IgD-negative memory B cell (primary cell): Measurements from ENCODE around the gene PTGER3. TPM values are rescaled to one million over a fixed set of nuclear protein-coding genes. Genes with fewer than 3 reads are reported as not detected.
A peak's percentile ranks its signal among the peaks of the same experiment; 100 is the strongest.

Source experiments
- H3K27ac Mint-ChIP-seq, 3 donors: one replicate each; pipeline ENCODE4 v1.8.0; 2020 to 2022; ENCODE audit warnings: mild to moderate bottlenecking in 3 of 3, mixed read lengths in 3 of 3, moderate library complexity in 1 of 3
- H3K27me3 Mint-ChIP-seq: one replicate; pipeline ENCODE4 v1.8.0; 2021; ENCODE audit warnings: mixed read lengths
- H3K36me3 Mint-ChIP-seq: one replicate; pipeline ENCODE4 v1.8.0; 2020; ENCODE audit warnings: mild to moderate bottlenecking, mixed read lengths
- H3K4me1 Mint-ChIP-seq, 3 donors: one replicate each; pipeline ENCODE4 v1.8.0; 2020 to 2022; ENCODE audit warnings: mixed read lengths in 3 of 3, mild to moderate bottlenecking in 1 of 3
- H3K4me3 Mint-ChIP-seq, 4 donors: one replicate each; pipeline ENCODE4 v1.8.0; 2020 to 2022; ENCODE audit warnings: mild to moderate bottlenecking in 4 of 4, mixed read lengths in 4 of 4, moderate library complexity in 3 of 4
- H3K9me3 Mint-ChIP-seq, 3 donors: one replicate each; pipeline ENCODE4 v1.8.0; 2020 to 2021; ENCODE audit warnings: mixed read lengths in 3 of 3, mild to moderate bottlenecking in 1 of 3
- polyA plus RNA-seq: library from polyadenylated mRNA; unstranded; fragments of 300-500 nt; fragmentation: Illumina TruSeq; gene quantifications from one replicate; pipeline ENCODE4 v1.2.3, GENCODE V29; 2021

Gene PTGER3
- polyA plus RNA-seq, 1 donor from 2014 or later, result not detected

GRCh38 chr1:71072273-71072672, 24.7 kb upstream of the PTGER3 start:
- no peaks in the 10 kb centered on the region for H3K27me3 Mint-ChIP-seq
- H3K27ac Mint-ChIP-seq, result no peak overlapping the region
- no peaks in the 10 kb centered on the region for H3K9me3 Mint-ChIP-seq
- H3K36me3 Mint-ChIP-seq, result peaks cover 11% of the 10 kb centered on the region
- no peak overlapping the region for H3K4me3 Mint-ChIP-seq
- peaks cover 5 to 16% (median 7%) of the 10 kb centered on the region in 3 donors for H3K4me1 Mint-ChIP-seq

- no peaks in the 10 kb centered on the region for H3K27me3 Mint-ChIP-seq
- no peaks in the 10 kb centered on the region for H3K9me3 Mint-ChIP-seq
- H3K4me3 Mint-ChIP-seq, result no peak overlapping the region
- H3K4me1 Mint-ChIP-seq, result peaks cover 5 to 16% (median 7%) of the 10 kb centered on the region in 3 donors
- peaks cover 11% of the 10 kb centered on the region for H3K36me3 Mint-ChIP-seq
- no peak overlapping the region for H3K27ac Mint-ChIP-seq
These were observed 24.1 kb upstream of the PTGER3 start for GRCh38 chr1:71071720-71072119.

GRCh38 chr1:71068325-71069240, 21.0 kb upstream of the PTGER3 start:
- Mint-ChIP-seq H3K27ac (no peak overlapping the region), H3K9me3 (no peaks in the 10 kb centered on the region), H3K4me3 (peak overlapping the region in 1 of 4 donors; percentile 11), H3K36me3 (peaks cover 3% of the 10 kb centered on the region), H3K27me3 (no peaks in the 10 kb centered on the region), H3K4me1 (peaks cover 0 to 5% (median 0%) of the 10 kb centered on the region in 3 donors)

- no peaks in the 10 kb centered on the region for H3K9me3 Mint-ChIP-seq
- H3K27ac Mint-ChIP-seq, result peak overlapping the region in 1 of 3 donors; percentile 77
These were observed 7.2 kb upstream of the PTGER3 start for GRCh38 chr1:71054791-71055190.

GRCh38 chr1:71054281-71054731, 6.7 kb upstream of the PTGER3 start:
- Mint-ChIP-seq H3K9me3 (no peaks in the 10 kb centered on the region), H3K4me1 (peaks cover 0 to 5% (median 0%) of the 10 kb centered on the region in 3 donors), H3K27ac (no peak overlapping the region), H3K4me3 (no peak overlapping the region), H3K36me3 (no peaks in the 10 kb centered on the region), H3K27me3 (peaks cover 3% of the 10 kb centered on the region)

More at GRCh38 chr1:71054791-71055190, 7.2 kb upstream of the PTGER3 start:
- peaks cover 2% of the 10 kb centered on the region for H3K27me3 Mint-ChIP-seq
- no peaks in the 10 kb centered on the region for H3K36me3 Mint-ChIP-seq
- no peak overlapping the region for H3K4me3 Mint-ChIP-seq
- peaks cover 0 to 4% (median 0%) of the 10 kb centered on the region in 3 donors for H3K4me1 Mint-ChIP-seq

- Mint-ChIP-seq H3K4me1 (peaks cover 0 to 5% (median 0%) of the 10 kb centered on the region in 3 donors), H3K27me3 (peaks cover 5% of the 10 kb centered on the region), H3K36me3 (no peaks in the 10 kb centered on the region), H3K9me3 (no peaks in the 10 kb centered on the region), H3K27ac (no peak overlapping the region), H3K4me3 (no peak overlapping the region)
These were observed 6.1 kb upstream of the PTGER3 start for GRCh38 chr1:71053758-71054157.

GRCh38 chr1:71053146-71053545, 5.5 kb upstream of the PTGER3 start:
- Mint-ChIP-seq H3K36me3 (no peaks in the 10 kb centered on the region), H3K4me3 (no peak overlapping the region), H3K9me3 (no peaks in the 10 kb centered on the region), H3K27ac (no peak overlapping the region), H3K27me3 (peaks cover 10% of the 10 kb centered on the region), H3K4me1 (peaks cover under 1 to 6% (median 2%) of the 10 kb centered on the region in 3 donors)

GRCh38 chr1:71049951-71050598, 2.5 kb upstream of the PTGER3 start:
- peaks cover 33% of the 10 kb centered on the region for H3K27me3 Mint-ChIP-seq
- H3K4me3 Mint-ChIP-seq, result peak overlapping the region in 1 of 4 donors; percentile 31

GRCh38 chr1:71046891-71047634, 553 bp downstream of the PTGER3 start:
- H3K27me3 Mint-ChIP-seq, result peaks cover 35% of the 10 kb centered on the region
- H3K9me3 Mint-ChIP-seq, result no peaks in the 10 kb centered on the region
- H3K36me3 Mint-ChIP-seq, result no peaks in the 10 kb centered on the region
- no peak overlapping the region for H3K27ac Mint-ChIP-seq
- peaks cover 5 to 13% (median 6%) of the 10 kb centered on the region in 3 donors for H3K4me1 Mint-ChIP-seq
- peak overlapping the region; percentile 78 to 84 (median 82) for H3K4me3 Mint-ChIP-seq

More at GRCh38 chr1:71049951-71050598, 2.5 kb upstream of the PTGER3 start:
- H3K36me3 Mint-ChIP-seq, result no peaks in the 10 kb centered on the region
- peaks cover 5 to 14% (median 6%) of the 10 kb centered on the region in 3 donors for H3K4me1 Mint-ChIP-seq
- no peak overlapping the region for H3K27ac Mint-ChIP-seq
- H3K9me3 Mint-ChIP-seq, result no peaks in the 10 kb centered on the region

- Mint-ChIP-seq H3K9me3 (no peaks in the 10 kb centered on the region), H3K4me1 (peaks cover 5 to 13% (median 6%) of the 10 kb centered on the region in 3 donors), H3K36me3 (no peaks in the 10 kb centered on the region), H3K27ac (no peak overlapping the region), H3K4me3 (peak overlapping the region in 1 of 4 donors; percentile 57), H3K27me3 (peaks cover 35% of the 10 kb centered on the region)
These were observed 2.1 kb downstream of the PTGER3 start for GRCh38 chr1:71045463-71046028.

- Mint-ChIP-seq H3K36me3 (no peaks in the 10 kb centered on the region), H3K4me3 (peak overlapping the region in 1 of 4 donors; percentile 57), H3K9me3 (no peaks in the 10 kb centered on the region), H3K27ac (no peak overlapping the region), H3K4me1 (peaks cover 5 to 11% (median 6%) of the 10 kb centered on the region in 3 donors), H3K27me3 (peaks cover 35% of the 10 kb centered on the region)
These were observed 2.8 kb downstream of the PTGER3 start for GRCh38 chr1:71044833-71045232.

GRCh38 chr1:71043065-71043464, 4.6 kb downstream of the PTGER3 start:
- no peak overlapping the region for H3K4me3 Mint-ChIP-seq
- no peaks in the 10 kb centered on the region for H3K9me3 Mint-ChIP-seq
- peaks cover 3 to 7% (median 4%) of the 10 kb centered on the region in 3 donors for H3K4me1 Mint-ChIP-seq
- no peak overlapping the region for H3K27ac Mint-ChIP-seq
- H3K27me3 Mint-ChIP-seq, result peaks cover 29% of the 10 kb centered on the region
- no peaks in the 10 kb centered on the region for H3K36me3 Mint-ChIP-seq

GRCh38 chr1:71041806-71042205, 5.8 kb downstream of the PTGER3 start:
- Mint-ChIP-seq H3K9me3 (no peaks in the 10 kb centered on the region), H3K36me3 (no peaks in the 10 kb centered on the region), H3K4me1 (peaks cover 0 to 4% (median 0%) of the 10 kb centered on the region in 3 donors), H3K4me3 (no peak overlapping the region), H3K27ac (no peak overlapping the region), H3K27me3 (peaks cover 24% of the 10 kb centered on the region)

GRCh38 chr1:71039661-71040262, 7.9 kb downstream of the PTGER3 start:
- Mint-ChIP-seq H3K4me1 (no peaks in the 10 kb centered on the region), H3K9me3 (no peaks in the 10 kb centered on the region), H3K36me3 (no peaks in the 10 kb centered on the region), H3K27ac (no peak overlapping the region), H3K4me3 (no peak overlapping the region), H3K27me3 (peaks cover 17% of the 10 kb centered on the region)
